ENCODE data around the gene EHBP1.
"Not testable (repeated sequence)": the region's sequence is repeated elsewhere in the genome, so short reads cannot be mapped to it uniquely, and the experiment has no call there.

Gene EHBP1

DNA sequence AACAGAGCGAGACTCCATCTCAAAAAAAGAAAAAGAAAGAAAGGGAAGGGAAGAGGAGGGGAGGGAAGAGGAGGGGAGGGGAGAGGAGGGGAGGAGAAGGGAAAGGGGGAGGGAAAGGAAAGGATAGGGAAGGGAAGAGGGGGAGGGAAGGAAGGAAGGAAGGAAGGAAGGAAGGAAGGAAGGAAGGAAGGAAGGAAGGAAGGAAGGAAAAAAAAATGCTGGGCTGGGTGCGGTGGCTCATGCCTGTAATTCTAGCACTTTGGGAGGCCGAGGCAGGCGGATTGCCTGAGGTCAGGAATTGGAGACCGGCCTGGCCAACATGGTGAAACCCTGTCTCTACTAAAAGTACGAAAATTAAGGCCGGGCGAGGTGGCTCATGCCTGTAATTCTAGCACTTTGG lies 314.2 kb downstream of the EHBP1 start:
- DNase-seq (ENCODE audit: low read depth): not testable (repeated sequence)

- no peak for DNase-seq (ENCODE audit: low read depth)
Measured at GRCh38 chr2:63023444-63023843, 317.9 kb downstream of the EHBP1 start.

GRCh38 chr2:63027220-63027619 lies 321.7 kb downstream of the EHBP1 start:
- no peak for DNase-seq (ENCODE audit: low read depth)

DNA sequence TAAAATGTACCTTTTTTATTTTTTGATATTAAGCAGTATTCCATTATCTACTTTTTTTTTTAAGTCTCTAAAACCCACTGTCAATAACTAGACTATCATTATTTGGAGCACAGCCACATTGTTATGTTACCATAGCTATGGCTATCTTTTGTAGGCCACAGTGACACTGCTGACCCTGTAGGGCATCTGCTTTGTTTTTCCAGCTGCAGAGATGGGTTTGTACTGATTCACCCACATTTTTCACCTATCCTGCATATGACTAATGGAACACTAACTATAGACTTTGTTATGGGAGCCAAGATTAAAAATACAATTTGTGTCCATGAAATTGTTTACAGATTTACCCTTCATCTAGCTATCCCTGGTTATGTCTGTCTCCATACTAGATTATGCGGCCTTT lies 323.5 kb downstream of the EHBP1 start:
- no peak for DNase-seq (ENCODE audit: low read depth)

GRCh38 chr2:63034526-63034925 lies 329.0 kb downstream of the EHBP1 start:
- DNase-seq (ENCODE audit: low read depth): no peak

- no peak for DNase-seq (ENCODE audit: low read depth)
Measured at GRCh38 chr2:63035169-63035568, 329.7 kb downstream of the EHBP1 start.

DNA sequence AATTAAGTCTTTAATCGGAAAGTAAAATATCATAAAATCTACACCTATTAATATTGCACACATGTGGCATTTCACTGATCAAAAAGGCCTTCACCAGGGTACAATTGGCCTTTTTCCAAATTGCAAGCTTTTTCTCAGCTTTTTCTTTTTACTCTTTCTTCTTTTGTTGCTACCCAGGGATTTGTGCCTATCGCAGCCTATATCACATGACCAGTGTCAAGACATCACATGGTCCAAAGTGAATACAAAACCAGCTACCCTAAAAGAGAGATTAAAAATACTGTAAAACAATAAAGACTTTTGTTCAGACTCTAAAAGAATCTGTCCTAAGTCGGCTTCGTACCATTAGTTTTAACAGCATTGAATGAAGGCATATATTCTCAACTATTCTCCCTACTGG lies 330.1 kb downstream of the EHBP1 start:
- DNase-seq (ENCODE audit: low read depth): no peak

DNA sequence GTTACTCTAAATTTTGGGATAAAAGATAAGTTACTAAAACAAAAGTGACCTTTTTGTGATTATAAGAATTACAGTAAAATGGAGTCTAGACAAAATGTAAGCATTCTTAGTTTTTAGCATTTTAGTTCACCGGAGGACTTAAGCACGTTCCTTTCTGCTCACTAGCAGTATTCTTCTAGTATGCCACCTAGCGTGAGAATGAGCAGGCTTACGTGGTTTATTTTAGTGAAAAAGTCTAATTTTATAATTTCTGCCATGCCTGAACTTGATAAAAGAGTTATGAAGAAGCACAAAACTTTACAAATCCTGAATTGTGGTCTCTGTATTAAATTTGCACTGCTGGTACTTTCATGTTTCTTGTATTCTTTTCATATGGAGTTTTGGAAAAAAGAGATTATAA lies 332.5 kb downstream of the EHBP1 start:
- no peak for DNase-seq (ENCODE audit: low read depth)

GRCh38 chr2:63040586-63040985 lies 335.1 kb downstream of the EHBP1 start:
- DNase-seq (ENCODE audit: low read depth): no peak

GRCh38 chr2:63041592-63041991 lies 336.1 kb downstream of the EHBP1 start:
- no peak for DNase-seq (ENCODE audit: low read depth)

DNA sequence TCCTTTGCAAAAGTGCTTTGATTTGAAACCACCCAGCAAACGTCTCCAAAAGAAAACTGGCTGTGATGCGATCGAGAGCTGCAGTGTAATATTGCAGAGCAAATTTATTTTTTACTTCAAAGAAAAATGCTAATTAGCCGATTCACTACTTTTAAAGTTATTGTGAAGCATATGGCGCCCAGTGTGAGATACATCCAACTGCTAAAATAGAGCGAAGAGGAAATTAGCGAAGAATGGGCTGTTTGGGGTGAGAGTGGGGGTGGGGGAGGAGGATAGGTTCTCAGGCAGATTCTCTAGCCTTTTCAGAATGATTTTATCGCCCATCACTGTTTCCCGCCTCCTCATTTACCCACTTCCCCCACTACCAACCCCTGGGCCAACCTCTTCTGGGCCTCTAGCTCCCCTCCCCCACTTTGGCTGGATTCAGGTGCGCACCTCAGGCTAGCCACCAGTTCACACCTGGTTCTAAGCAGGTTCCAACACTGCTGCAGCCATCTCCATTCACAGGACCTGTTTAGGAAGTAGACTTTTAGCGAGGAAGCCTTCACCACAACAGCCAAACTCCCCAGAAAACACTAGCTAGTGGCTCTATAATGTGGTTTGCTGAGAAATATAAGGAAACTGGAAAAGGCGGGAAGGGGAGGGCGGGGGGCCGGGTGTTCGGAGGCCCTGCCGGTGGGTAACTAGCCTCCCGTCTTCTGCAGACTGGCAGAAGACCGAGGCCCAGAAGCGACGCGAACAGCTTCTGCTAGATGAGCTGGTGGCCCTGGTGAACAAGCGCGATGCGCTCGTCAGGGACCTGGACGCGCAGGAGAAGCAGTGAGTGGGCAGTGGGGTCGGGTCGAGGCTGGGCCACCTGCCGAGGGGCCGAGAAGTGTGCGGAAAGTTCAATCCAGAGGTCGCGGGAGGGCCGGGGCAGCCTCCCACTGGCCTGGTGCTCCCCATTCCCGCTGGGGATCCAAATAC lies 339.1 kb downstream of the EHBP1 start:
- no peak for DNase-seq (ENCODE audit: low read depth)

- DNase-seq (ENCODE audit: low read depth): no peak
Measured at GRCh38 chr2:63046552-63046951, 341.0 kb downstream of the EHBP1 start.

DNA sequence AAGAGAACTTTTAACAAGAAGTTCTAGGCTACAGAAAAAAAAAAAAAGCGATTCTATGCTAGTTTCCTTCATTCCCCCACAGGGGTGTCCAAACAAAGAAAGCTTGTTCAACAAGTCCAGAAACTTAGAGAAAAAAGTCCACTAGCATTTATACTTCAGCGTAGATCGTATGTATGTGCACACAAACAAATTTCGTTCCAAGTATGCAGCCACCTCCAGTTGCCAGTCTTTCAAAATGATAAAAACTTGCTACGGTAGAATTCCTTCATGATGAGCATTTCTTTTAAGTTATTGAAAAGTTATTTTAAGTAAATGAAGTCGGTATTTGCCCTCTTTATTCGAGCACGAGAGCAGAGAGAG lies 341.4 kb downstream of the EHBP1 start:
- DNase-seq (ENCODE audit: low read depth): no peak

GRCh38 chr2:63047321-63048279 lies 342.1 kb downstream of the EHBP1 start:
- no peak for DNase-seq (ENCODE audit: low read depth)

- DNase-seq (ENCODE audit: low read depth): no peak
Measured at GRCh38 chr2:63048367-63049171, 343.1 kb downstream of the EHBP1 start.

DNA sequence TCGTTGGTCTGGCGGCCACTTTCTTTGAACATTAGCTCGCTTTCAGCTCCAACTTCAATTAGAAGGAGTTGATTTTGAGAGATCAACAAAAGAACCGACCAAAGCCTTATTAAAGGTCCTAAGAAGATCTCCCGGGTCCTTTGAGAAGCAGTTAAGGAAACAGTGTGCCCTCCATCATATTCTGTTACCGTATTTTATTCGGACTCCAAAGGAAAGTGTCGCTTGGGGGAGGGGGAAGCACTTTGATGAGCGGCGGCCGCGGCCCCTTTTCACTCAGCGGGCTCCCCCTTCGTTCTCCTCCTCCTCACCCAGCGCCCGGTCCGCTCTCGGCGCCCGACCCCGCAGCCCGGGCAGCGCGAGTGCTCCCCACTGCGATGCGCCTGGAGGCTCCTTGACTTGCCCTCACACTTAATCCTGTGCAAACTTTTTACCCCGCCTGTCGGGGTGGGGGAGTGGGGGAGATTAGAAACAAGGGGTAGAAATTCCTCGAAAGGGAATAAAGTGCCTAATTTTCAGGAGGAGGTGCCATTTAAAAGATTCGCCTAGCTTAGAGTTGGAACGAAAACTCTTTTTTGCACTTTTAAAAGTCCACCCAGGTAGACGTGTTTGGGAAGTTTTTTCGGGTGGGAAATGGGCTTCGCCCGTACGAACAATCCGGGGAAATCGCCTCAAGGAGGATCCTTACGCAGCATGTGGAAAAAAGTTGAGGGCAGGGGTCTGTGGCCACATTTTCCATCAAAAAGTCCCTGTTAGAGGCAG lies 343.9 kb downstream of the EHBP1 start:
- no peak for DNase-seq (ENCODE audit: low read depth)

GRCh38 chr2:63049970-63050333 lies 344.4 kb downstream of the EHBP1 start:
- DNase-seq (ENCODE audit: low read depth): no peak

DNA sequence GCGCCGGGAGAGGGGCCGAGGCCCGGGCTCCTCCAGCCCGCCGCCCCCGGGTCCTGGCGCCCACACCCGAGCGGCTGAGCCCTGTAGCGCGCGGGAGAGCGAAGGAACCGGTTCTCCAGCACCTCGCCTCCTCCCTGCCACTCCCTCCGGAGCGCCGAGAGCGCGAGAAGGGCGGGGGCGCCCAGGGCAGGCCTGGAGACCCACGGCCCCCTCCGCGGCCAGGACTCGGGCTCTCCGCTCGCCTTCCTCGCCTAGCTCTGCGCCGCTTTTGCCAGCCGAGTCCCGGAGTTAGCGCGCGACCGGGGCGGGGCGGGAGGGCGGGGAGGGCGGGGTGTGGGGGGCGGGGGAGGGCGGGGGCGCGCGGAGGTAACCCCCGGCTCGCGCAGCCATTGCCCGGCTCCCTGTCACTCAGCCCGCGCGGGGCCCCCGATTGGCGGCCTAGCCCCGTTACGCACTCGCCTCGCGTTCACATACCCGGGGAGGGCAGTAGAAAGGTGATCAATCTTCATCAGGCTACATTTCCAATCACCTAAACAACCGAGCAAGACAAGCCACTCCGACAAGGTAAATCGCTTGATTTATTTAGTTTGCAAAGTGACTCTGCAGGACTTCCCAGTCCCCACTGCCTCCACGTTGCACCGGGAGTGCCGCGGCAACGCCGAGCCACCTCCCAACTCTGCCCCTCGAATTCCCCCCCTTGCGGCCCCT lies 345.0 kb downstream of the EHBP1 start, which contains the start of gene OTX1:
OTX1 (plus strand) TSS at position 497 of the 708 bp plus-strand sequence. CDS start 2,161 bp downstream, outside the sequence.
- DNase-seq (ENCODE audit: low read depth): no peak

GRCh38 chr2:63051042-63051794 lies 345.7 kb downstream of the EHBP1 start:
- no peak for DNase-seq (ENCODE audit: low read depth)

Data from stimulated activated CD8-positive, alpha-beta memory T cell treated with anti-CD3 and anti-CD28 coated beads, Interleukin-15, amount 100 ng/mL, for 24 hours (primary cell).